Measurements from ENCODE around the gene ARMH1. TPM values are rescaled to one million over a fixed set of nuclear protein-coding genes. Genes with fewer than 3 reads are reported as not detected.

The ARMH1 gene
- total and polyA plus RNA-seq, 2 experiments from 2014 or later, result 2.8 to 5.7 TPM

DNA sequence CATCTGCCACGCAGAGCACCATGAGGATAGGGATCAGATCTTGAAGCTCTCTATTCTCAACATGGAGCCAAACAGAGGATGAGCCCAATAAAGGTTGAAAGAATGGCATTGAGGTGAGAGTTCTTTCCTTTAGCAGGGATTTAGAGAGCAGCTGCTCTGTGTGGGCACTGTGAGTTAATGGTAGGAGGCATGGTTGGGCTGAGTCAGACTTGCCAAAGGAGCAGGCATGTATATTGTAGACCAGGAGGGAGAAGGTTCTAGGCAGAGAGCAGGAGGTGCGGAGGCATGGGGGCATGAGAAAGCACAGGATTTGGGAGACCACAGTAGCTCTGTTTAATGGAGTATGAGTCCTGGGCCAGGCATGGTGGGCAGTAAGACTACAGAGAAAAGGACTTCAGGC is 32.3 kb upstream of the ARMH1 start:
- peaks cover 34% of the 10 kb centered on the region for H3K4me1 ChIP-seq (ENCODE audit: low read depth)
- no peak overlapping the region for H3K4me3 ChIP-seq
- no peaks in the 10 kb centered on the region for H3K27me3 ChIP-seq
- H3K9me3 ChIP-seq (ENCODE audit: low read depth), result no peaks in the 10 kb centered on the region
- H3K27ac ChIP-seq, result no peak overlapping the region
- TF ChIP-seq, protein P1, sequence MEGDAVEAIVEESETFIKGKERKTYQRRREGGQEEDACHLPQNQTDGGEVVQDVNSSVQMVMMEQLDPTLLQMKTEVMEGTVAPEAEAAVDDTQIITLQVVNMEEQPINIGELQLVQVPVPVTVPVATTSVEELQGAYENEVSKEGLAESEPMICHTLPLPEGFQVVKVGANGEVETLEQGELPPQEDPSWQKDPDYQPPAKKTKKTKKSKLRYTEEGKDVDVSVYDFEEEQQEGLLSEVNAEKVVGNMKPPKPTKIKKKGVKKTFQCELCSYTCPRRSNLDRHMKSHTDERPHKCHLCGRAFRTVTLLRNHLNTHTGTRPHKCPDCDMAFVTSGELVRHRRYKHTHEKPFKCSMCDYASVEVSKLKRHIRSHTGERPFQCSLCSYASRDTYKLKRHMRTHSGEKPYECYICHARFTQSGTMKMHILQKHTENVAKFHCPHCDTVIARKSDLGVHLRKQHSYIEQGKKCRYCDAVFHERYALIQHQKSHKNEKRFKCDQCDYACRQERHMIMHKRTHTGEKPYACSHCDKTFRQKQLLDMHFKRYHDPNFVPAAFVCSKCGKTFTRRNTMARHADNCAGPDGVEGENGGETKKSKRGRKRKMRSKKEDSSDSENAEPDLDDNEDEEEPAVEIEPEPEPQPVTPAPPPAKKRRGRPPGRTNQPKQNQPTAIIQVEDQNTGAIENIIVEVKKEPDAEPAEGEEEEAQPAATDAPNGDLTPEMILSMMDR (IDR thresholded peaks at IDR 0.05; ENCODE audit: low read depth, low read length), result no peak
- DNase-seq (ENCODE audit: low read depth in 1 of 2, low spot score in 1 of 2), result no peak
- peaks cover 16% of the 10 kb centered on the region for H3K36me3 ChIP-seq

DNA sequence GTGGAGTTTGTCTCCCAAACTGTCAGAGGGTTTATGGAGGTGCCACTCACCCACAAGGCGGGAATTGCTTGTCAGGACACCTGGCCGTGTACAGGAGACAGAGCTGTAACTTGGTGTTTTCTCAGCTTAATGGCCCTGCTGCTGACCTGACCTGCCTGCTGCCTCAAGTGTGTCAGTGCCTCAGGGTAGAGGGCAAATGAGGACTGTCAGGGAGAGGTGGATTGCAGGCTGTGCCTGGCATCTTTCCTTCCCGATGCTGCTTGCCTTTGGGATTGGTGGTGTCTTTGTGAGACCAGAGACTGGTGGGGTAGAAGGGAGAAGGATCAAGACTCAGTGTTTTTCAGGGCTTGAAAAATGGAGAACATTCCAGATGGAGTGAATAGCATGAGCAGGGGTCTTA is 31.6 kb upstream of the ARMH1 start:
- Histone ChIP-seq H3K4me1 (ENCODE audit: low read depth) (peaks cover 27% of the 10 kb centered on the region), H3K27ac (peak overlapping the region; percentile 34), H3K9me3 (ENCODE audit: low read depth) (no peaks in the 10 kb centered on the region), H3K27me3 (no peaks in the 10 kb centered on the region), H3K4me3 (no peak overlapping the region), H3K36me3 (peaks cover 16% of the 10 kb centered on the region)
- DNase-seq (ENCODE audit: low read depth in 1 of 2, low spot score in 1 of 2), result no peak
- TF ChIP-seq, protein P1 (IDR thresholded peaks at IDR 0.05; ENCODE audit: low read depth, low read length), result no peak

DNA sequence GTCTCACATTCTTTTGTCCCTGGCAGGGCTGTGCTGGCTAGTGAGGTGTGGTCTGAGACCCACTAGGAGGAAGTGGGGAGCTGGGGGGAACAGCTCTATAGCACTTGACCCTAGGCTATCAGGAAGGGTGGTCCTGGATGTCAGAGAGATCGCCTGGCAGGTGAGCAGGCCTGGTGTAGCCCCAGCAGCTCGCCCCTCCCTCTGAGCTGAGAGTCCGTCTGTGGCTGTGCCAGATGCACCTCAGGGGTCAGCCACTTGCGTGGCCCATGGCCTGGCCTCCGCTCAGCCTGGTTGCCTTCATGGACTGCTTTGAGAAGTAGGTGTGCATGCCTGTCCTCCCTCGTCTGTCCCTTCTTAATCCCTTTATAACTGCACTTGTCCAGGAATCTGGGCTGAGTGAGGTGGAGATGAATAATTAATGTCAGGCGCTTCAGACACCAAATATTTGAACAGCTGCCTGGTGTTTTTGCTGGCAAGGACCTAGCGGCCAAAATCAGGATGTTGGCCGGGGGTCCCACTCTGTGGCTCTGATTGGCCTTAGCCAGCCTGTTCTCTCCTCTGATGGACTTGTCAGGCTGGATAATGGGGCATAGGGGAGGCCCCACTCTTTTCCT is 30.7 kb upstream of the ARMH1 start:
- Histone ChIP-seq H3K4me1 (ENCODE audit: low read depth) (peaks cover 19% of the 10 kb centered on the region), H3K9me3 (ENCODE audit: low read depth) (no peaks in the 10 kb centered on the region), H3K27me3 (no peaks in the 10 kb centered on the region), H3K4me3 (no peak overlapping the region), H3K36me3 (peaks cover 15% of the 10 kb centered on the region), H3K27ac (peak overlapping the region; percentile 34)
- DNase-seq (ENCODE audit: low read depth in 1 of 2, low spot score in 1 of 2), result no peak
- TF ChIP-seq, protein P1 (IDR thresholded peaks at IDR 0.05; ENCODE audit: low read depth, low read length), result no peak

DNA sequence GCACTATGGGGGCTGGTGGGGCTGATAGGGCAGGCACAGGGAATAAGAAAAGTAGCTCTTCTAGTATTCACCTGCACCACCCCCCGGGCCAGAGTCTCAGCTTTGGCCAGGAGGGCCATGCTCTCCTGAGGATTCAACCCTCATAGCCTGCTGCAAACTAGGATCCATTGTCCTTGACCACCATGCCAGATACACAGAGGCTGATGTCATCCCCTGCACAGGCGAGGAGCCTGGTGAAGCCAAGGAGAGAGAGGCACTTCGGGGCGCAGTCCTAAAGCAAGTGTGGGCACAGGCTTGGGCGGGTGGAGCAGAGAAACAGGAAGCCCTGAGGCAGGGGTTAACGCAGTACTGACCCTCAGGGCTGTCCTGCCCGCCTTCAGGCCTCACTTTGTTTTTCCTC is 29.7 kb upstream of the ARMH1 start:
- TF ChIP-seq, protein P1 (IDR thresholded peaks at IDR 0.05; ENCODE audit: low read depth, low read length), result no peak
- no peak for DNase-seq (ENCODE audit: low read depth in 1 of 2, low spot score in 1 of 2)
- H3K9me3 ChIP-seq (ENCODE audit: low read depth), result no peaks in the 10 kb centered on the region
- H3K4me1 ChIP-seq (ENCODE audit: low read depth), result peaks cover 19% of the 10 kb centered on the region
- H3K27ac ChIP-seq, result no peak overlapping the region
- H3K36me3 ChIP-seq, result peaks cover 15% of the 10 kb centered on the region
- no peaks in the 10 kb centered on the region for H3K27me3 ChIP-seq
- H3K4me3 ChIP-seq, result no peak overlapping the region

DNA sequence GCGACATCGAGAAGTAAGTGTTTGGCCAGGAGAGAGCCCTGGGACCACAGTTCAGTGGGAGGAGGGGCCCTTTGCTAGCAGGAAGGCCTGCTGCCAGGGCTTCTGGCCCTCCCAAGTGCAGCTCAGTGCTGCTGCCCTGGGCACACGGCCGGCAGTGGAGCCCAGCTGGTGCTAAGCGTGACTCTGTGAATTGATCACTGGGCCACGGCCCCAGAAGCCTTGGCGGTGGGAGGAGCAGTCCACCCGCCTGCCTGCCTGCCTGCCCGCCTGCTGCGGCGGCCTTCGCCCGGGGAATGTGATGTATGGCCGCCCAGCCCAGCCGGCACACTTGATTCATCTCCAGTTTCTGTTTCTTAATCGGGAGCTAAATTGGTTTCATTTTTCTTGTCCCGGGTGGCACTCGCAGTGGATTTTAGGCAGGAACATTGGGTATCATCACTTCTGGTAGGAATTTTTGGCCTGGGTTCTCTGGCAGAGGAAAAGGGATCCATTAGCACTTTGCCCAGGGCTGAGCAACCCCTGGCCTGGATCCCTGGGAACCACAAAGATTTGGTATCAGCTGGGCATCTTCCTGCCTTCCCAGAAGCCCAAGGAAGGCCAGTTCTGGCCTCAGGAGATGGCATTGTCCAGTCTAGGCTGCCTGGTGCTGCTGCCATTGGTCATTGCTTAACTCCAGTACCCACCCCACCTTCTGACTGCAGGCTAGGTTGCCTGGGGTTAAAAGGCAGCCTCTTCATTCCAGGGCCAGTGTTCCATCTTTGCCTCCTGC is 28.9 kb upstream of the ARMH1 start:
- Histone ChIP-seq H3K27ac (no peak overlapping the region), H3K9me3 (ENCODE audit: low read depth) (no peaks in the 10 kb centered on the region), H3K36me3 (peaks cover 22% of the 10 kb centered on the region), H3K4me1 (ENCODE audit: low read depth) (peaks cover 19% of the 10 kb centered on the region), H3K27me3 (no peaks in the 10 kb centered on the region), H3K4me3 (no peak overlapping the region)
- TF ChIP-seq, protein P1 (IDR thresholded peaks at IDR 0.05; ENCODE audit: low read depth, low read length), result no peak
- no peak for DNase-seq (ENCODE audit: low read depth in 1 of 2, low spot score in 1 of 2)
